ENCODE measurements around the gene NFS1.
"Not testable (repeated sequence)": the region's sequence is repeated elsewhere in the genome, so short reads cannot be mapped to it uniquely, and the experiment has no call there.

NFS1 gene

GRCh38 chr20:35710884-35711587, 11.9 kb upstream of the NFS1 start:
- no peak for DNase-seq (ENCODE audit: low read depth, low spot score)
- H3K27ac ChIP-seq, result no peak overlapping the region

GRCh38 chr20:35710039-35710438, 10.9 kb upstream of the NFS1 start:
- no peak for DNase-seq (ENCODE audit: low read depth, low spot score)
- no peak overlapping the region for H3K27ac ChIP-seq

DNA sequence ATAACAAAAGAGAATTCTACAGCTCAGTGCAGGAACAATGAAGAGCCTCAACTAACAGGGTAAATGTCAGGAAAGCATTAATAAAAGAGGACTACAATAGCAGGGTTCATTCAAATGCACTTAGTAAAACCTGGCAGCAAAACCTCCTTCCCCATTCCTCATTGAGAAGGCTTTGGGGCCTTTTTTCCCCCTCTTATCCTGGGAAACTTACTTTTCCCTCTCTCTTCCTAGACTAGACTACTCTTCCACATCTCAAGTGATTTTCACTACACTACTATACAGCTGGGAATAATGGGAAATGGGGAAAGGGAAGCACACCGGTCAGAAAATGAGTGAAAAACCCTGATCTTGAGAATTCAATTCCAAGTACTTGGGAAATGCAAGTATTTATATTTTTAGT, 10.1 kb upstream of the NFS1 start:
- no peak for DNase-seq (ENCODE audit: low read depth, low spot score)
- peak overlapping the region; percentile 9 for H3K27ac ChIP-seq

GRCh38 chr20:35708502-35708901, 9.3 kb upstream of the NFS1 start:
- no peak for DNase-seq (ENCODE audit: low read depth, low spot score)
- H3K27ac ChIP-seq, result no peak overlapping the region

DNA sequence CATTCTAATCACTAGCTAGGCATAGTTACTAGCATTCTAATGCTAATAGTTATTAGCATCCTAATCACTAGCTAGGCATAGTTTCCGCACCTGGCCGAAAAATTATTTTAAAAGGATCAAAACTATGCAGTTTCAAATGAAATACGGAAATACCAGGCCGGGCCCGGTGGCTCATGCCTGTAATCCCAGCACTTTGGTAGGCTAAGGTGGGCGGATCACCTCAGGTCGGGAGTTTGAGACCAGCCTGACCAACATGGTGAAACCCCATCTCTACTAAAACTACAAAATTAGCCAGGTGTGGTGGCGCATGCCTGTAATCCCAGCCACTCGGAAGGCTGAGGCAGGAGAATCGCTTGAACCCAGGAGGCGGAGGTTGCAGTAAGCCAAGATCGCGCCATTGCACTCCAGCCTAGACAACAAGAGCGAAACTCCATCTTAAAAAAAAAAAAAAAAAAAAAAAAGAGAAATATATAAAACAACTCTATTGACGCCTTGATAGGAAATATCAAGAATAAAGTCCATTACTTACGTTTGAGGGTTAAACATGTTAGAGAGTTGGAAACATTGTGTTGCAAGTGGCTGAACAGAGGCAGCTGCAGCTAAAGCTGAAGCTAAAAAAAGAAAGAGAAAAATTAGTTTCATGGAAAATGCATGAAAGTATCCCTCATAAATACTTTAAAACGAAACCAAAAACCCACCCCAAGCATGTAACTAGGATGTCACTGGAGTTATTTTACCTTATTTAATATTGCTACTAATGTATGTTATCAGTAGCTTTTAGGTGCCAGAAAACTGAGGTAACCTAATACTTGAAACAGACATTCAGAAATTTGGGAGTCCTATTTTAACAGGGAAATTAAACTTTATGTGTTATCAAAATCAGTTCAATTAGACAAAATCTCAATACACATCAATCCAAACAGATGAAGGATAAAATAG, 7.7 kb upstream of the NFS1 start:
- DNase-seq (ENCODE audit: low read depth, low spot score); H3K27ac ChIP-seq: not testable (repeated sequence)

DNA sequence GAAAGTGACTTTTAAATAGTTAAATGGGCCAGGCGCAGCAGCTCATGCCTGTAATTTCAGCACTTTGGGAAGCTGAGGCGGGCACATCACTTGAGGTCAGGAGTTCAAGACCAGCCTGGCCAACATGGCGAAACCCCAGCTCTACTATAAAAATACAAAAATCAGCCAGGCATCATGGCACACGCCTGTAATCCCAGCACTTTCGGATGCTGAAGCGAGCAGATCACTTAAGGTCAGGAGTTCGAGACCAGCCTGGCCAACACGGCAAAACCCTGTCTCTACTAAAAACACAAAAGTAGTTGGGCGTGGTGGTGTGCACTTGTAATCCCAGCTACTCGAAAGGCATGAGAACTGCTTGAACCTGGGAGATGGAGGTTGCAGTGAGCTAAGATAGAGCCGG, 6.7 kb upstream of the NFS1 start:
- DNase-seq (ENCODE audit: low read depth, low spot score); H3K27ac ChIP-seq: not testable (repeated sequence)

- DNase-seq (ENCODE audit: low read depth, low spot score), result no peak
- no peak overlapping the region for H3K27ac ChIP-seq
Measured at GRCh38 chr20:35704514-35705261, 5.5 kb upstream of the NFS1 start.

- H3K27ac ChIP-seq, result peak overlapping the region; percentile 35
- DNase-seq (ENCODE audit: low read depth, low spot score), result no peak
Measured at GRCh38 chr20:35702824-35703695, 3.9 kb upstream of the NFS1 start.

DNA sequence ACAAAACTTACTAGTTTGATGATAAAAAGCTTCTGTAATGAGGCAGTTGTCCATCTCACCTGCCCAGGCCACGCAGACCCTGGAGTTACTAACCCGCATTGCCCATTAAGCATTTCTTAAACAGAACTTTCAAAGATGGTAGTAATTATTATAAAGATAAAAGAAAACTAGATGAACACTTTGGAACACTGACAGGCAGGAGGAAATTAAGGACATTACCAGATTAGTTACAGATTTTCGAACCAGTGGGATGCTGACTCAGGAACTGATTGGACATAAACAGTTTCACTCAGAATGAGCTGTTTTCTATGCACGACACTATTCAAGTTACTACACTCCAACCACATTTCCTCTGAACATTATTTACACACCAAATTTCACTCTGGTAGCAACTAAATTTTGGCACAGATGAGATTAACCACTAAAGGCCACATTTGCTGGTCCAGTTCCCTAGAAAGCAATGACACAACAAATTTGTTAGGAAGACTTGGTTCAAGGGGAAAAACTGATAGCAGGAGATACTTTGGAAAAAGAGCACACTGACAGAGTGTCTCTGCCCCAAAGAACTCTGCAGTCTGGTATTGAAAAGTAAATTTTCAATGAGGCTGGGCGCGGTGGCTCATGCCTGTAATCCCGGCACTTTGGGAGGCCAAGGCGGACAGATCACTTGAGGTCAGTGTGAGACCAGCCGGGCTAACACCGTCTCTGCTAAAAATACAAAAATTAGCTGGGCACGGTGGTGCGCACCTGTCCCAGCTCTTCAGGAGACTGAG, 3.1 kb upstream of the NFS1 start:
- peak overlapping the region; percentile 35 for H3K27ac ChIP-seq
- no peak for DNase-seq (ENCODE audit: low read depth, low spot score)

GRCh38 chr20:35700625-35701148, 1.5 kb upstream of the NFS1 start:
- no peak for DNase-seq (ENCODE audit: low read depth, low spot score)
- H3K27ac ChIP-seq, result peak overlapping the region; percentile 94

- DNase-seq (ENCODE audit: low read depth, low spot score), result no peak
- H3K27ac ChIP-seq, result peak overlapping the region; percentile 94
Measured at GRCh38 chr20:35699957-35700624, 939 bp upstream of the NFS1 start.

- DNase-seq (ENCODE audit: low read depth, low spot score), result no peak
- peak overlapping the region; percentile 94 for H3K27ac ChIP-seq
Measured at GRCh38 chr20:35698298-35699126, 640 bp downstream of the NFS1 start.

GRCh38 chr20:35697696-35698297, 1.4 kb downstream of the NFS1 start:
- no peak for DNase-seq (ENCODE audit: low read depth, low spot score)
- H3K27ac ChIP-seq, result no peak overlapping the region

GRCh38 chr20:35695978-35696377, 3.2 kb downstream of the NFS1 start:
- no peak for DNase-seq (ENCODE audit: low read depth, low spot score)
- no peak overlapping the region for H3K27ac ChIP-seq

DNA sequence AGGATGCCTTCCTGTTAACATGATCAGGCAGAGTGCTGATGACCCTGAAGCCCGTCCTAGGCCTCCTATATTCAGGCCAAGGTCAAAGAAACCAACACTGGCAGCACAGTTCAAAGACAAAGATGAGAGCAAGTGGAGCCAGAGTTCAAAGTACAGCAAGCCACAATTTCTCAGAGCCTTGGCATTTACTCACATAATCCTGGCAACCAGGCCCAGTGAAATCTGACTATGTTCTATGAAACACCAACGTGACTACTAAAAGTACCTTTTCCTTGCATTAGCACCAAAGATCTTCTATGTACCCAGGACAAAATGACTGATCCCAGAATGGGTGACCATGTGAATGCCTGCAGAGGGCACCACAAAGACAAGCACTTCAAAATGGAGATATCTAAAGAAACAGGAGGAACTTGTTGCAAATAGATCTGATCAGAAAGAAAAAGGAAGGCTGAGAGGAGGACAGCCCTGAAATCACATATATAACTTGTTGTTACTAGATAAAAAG, 3.9 kb downstream of the NFS1 start:
- DNase-seq (ENCODE audit: low read depth, low spot score), result no peak
- no peak overlapping the region for H3K27ac ChIP-seq

DNA sequence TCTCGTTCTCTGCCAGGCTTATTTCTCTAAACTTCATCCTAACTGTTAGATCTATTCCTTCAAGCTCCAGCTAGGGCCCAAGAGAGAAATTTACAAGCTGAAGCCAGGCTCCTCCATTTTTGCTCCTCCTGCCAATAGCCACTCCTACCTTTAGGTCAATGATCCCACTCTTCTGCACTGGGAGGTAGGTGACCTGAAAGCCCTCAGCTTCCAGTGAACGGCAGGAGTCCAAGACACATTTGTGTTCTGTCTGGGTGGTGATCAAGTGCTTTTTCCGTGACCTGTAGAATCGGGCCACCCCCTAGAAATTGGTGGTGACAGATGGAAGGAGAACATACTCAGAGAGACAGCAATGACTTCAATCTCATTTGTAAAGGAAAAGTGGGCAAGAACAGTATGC, 8.9 kb downstream of the NFS1 start:
- H3K27ac ChIP-seq, result no peak overlapping the region
- DNase-seq (ENCODE audit: low read depth, low spot score), result no peak

- not testable (repeated sequence) for DNase-seq (ENCODE audit: low read depth, low spot score); H3K27ac ChIP-seq
Measured at GRCh38 chr20:35686872-35687271, 12.3 kb downstream of the NFS1 start.

All from epithelial cell of prostate (primary cell).